IPS-11a (cell line): ENCODE results near the gene RAET1G.
"Not testable (repeated sequence)": the region's sequence is repeated elsewhere in the genome, so short reads cannot be mapped to it uniquely, and the experiment has no call there.

Source experiments
- H3K4me3 ChIP-seq: one replicate; pipeline ENCODE4 v1.5.1; 2013; ENCODE audit warnings: low read depth, low read length, control low read depth

RAET1G gene

GRCh38 chr6:149897015-149897697 is 25.8 kb downstream of the RAET1G start:
- no peak overlapping the region for H3K4me3 ChIP-seq

- H3K4me3 ChIP-seq, result no peak overlapping the region
Measured at GRCh38 chr6:149896491-149896890, 26.4 kb downstream of the RAET1G start.

- no peak overlapping the region for H3K4me3 ChIP-seq
Measured at GRCh38 chr6:149895833-149896271, 27.1 kb downstream of the RAET1G start.

GRCh38 chr6:149895048-149895590 is 27.8 kb downstream of the RAET1G start:
- no peak overlapping the region for H3K4me3 ChIP-seq

- not testable (repeated sequence) for H3K4me3 ChIP-seq
Measured at GRCh38 chr6:149891864-149892263, 31.1 kb downstream of the RAET1G start.

GRCh38 chr6:149891259-149891658 is 31.7 kb downstream of the RAET1G start:
- H3K4me3 ChIP-seq, result no peak overlapping the region

- H3K4me3 ChIP-seq, result no peak overlapping the region
Measured at GRCh38 chr6:149890629-149891045, 32.3 kb downstream of the RAET1G start.

GRCh38 chr6:149889326-149889725 is 33.6 kb downstream of the RAET1G start:
- H3K4me3 ChIP-seq, result no peak overlapping the region

GRCh38 chr6:149888659-149889058 is 34.3 kb downstream of the RAET1G start:
- no peak overlapping the region for H3K4me3 ChIP-seq

- no peak overlapping the region for H3K4me3 ChIP-seq
Measured at GRCh38 chr6:149888093-149888492, 34.8 kb downstream of the RAET1G start.

- H3K4me3 ChIP-seq, result no peak overlapping the region
Measured at GRCh38 chr6:149887343-149887742, 35.6 kb downstream of the RAET1G start.

GRCh38 chr6:149885888-149886287 is 37.0 kb downstream of the RAET1G start:
- no peak overlapping the region for H3K4me3 ChIP-seq

GRCh38 chr6:149884617-149885016 is 38.3 kb downstream of the RAET1G start:
- H3K4me3 ChIP-seq, result no peak overlapping the region

- H3K4me3 ChIP-seq, result no peak overlapping the region
Measured at GRCh38 chr6:149884215-149884614, 38.7 kb downstream of the RAET1G start.

GRCh38 chr6:149881860-149882259 is 41.1 kb downstream of the RAET1G start:
- H3K4me3 ChIP-seq, result no peak overlapping the region

- H3K4me3 ChIP-seq, result no peak overlapping the region
Measured at GRCh38 chr6:149881066-149881766, 41.7 kb downstream of the RAET1G start.

GRCh38 chr6:149877659-149878058 is 45.3 kb downstream of the RAET1G start:
- H3K4me3 ChIP-seq, result no peak overlapping the region

GRCh38 chr6:149876241-149876933 is 46.5 kb downstream of the RAET1G start:
- H3K4me3 ChIP-seq, result no peak overlapping the region

- H3K4me3 ChIP-seq, result no peak overlapping the region
Measured at GRCh38 chr6:149872233-149872632, 50.7 kb downstream of the RAET1G start.

- H3K4me3 ChIP-seq, result no peak overlapping the region
Measured at GRCh38 chr6:149871182-149871581, 51.7 kb downstream of the RAET1G start.

- no peak overlapping the region for H3K4me3 ChIP-seq
Measured at GRCh38 chr6:149869275-149869892, 53.5 kb downstream of the RAET1G start.
